ENCODE results near the gene THBS1. TPM values are rescaled to one million over a fixed set of nuclear protein-coding genes. Genes with fewer than 3 reads are reported as not detected.
A peak's percentile ranks its signal among the peaks of the same experiment; 100 is the strongest.

THBS1 gene
- total RNA-seq, 1 donor from 2014 or later = 154 TPM

DNA sequence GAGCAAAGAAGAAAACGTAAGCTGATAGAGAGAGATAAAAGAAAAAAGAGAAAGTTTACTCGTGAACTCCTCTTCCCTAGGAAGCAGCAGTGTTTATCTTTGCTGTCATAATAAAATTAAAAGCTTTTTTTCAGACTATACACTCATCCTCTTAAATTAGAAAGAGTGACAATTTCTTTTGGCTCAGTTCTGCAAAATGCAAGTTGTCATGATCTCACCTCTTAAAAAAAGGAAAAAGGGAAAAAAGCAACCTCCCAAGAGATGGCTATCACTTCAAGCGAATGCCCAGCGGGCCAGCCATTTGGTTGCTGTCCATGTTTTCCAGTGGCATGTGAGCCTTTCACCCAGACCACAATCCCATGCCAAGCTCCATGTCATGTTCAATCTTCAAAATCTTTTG is 7.0 kb upstream of the THBS1 start:
- no peak for DNase-seq (ENCODE audit: low spot score)

DNA sequence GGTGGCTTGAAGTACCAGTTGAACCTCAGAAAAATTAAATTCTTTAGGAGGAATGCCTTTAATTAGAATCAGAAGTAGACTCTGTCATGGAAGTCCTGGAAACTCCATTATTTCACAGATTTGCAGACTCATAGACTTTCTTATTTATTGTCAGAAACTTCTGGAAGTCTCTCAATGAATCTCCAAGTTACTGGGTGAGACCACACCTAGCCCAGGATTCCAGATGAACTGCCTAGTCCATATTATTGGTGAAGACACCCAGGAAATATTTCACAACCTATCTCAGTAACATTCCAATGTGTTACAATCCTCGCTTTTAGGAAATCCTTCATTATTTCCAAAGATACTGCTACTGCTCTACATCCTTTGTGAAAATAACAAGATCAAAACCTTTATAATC is 6.5 kb upstream of the THBS1 start:
- DNase-seq (ENCODE audit: low spot score) = no peak

DNA sequence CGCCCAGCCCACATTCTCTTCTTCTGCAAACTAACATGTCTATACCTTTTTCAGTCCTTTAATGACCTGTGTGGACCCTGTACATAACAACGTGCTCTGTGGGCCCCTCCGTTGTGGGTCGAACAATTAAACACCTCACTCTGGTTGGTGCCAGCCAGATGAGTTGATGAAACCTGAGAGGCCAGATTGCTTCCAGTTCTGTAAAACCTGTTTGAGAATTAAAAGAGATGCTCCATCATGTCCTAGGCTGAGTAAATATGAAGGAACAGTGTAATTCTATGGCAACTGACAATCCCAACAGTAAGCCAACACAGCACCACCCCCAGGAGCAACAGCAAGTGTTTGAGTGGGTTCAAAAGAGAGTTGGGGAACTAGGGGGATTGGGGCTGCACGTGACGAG is 5.7 kb upstream of the THBS1 start:
- DNase-seq (ENCODE audit: low spot score) = no peak

DNA sequence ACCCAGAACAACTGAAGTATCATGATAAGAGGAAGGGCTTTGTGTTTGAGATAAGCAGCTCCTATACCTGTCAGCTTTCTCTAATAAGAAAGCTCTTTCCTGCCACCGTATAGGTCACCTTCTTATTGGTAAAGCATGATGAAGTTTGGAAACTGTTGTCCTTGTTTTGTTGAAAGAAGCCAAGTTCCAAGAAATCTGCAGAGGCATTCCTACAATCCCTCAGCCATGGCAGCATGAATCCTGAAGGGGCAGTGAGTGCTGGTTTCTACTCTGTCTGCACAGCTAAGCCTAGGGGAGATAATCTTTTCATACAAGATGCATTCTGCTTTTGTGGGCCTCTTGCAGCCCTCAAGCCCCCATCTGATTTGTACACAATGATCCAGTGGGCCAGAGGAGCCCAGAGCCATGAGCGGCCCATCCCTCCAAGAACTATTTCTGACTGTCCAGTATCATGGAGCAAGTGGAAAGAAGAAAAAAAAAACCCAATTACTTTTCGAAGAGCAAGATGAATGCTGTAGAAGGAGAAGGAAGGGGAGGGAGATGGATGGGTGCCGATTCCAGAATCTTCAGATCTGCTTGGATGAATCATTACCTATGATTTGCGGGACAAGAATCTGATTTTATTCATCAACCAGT is 1.9 kb upstream of the THBS1 start:
- no peak for DNase-seq (ENCODE audit: low spot score)

DNA sequence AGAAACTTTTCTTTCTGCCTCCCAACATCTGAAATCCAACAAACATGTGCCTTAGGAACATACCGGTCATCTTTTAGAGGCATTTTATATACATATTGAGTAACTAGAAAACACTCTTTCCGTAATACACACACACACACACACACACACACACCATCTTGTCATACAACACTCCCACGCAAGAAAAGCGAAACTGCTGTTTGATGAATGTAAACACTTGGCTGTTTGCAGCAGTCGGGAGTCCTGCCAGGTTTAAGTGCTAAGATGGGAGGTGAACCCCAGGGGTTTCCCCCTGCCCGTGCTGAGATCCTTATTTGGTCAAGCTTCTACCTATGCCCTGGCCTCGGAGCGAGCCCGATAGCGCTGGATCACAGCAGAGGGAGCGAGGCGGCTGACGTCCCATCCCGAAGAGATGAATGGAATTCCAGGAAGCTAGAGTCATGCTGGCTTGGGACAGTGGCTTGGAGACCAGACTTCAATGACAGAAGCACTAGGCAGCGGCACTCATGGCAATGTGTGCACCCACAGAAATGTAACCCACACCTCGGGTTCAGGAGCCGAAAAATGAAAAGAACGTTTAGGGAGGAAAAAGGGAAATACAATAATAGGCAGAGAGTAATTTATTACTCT is 1.3 kb upstream of the THBS1 start:
- DNase-seq (ENCODE audit: low spot score) = peak; percentile 67

DNA sequence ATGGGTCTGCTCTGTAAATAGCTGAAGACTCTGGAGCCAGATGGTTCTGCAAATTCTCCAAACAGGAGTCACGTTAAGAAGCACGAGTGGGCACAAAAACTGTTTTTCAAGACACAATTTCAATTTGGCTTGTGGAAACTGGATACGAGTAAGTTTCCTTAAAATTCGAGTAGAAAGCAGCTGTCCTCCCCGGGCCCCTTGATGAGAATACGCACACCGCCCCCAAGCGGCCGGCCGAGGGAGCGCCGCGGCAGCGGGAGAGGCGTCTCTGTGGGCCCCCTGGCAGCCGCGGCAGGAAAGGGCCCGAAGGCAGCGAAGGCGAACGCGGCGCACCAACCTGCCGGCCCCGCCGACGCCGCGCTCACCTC is 778 bp upstream of the THBS1 start:
- DNase-seq (ENCODE audit: low spot score) = peak; percentile 96

DNA sequence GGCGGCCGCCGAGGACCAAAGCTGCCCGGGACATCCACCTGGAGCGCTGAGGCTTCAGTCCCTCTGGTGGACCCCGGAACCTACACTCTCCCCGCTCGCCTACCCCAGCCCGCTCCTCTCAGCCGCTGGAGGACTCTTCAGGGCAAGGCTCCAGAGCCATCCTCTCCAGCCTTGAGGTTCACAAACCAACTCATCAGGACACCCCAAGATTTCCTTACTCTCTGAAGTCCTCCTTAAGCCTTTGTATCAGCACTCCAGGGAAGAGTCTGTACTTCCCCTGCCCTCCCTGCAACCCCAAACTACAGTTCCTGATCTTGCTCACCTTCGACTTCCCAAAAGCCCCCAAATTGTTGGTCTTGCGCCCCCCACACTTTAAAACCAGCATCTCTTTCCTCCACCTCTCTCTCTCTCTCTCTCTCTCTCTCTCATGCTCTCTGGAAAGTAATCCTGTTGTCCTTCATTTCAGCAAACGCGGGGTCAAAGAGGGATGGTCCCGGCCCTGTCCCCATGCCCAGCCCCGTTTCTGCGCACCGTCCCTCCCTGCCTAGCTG is 438 bp downstream of the THBS1 start:
- no peak for DNase-seq (ENCODE audit: low spot score)

DNA sequence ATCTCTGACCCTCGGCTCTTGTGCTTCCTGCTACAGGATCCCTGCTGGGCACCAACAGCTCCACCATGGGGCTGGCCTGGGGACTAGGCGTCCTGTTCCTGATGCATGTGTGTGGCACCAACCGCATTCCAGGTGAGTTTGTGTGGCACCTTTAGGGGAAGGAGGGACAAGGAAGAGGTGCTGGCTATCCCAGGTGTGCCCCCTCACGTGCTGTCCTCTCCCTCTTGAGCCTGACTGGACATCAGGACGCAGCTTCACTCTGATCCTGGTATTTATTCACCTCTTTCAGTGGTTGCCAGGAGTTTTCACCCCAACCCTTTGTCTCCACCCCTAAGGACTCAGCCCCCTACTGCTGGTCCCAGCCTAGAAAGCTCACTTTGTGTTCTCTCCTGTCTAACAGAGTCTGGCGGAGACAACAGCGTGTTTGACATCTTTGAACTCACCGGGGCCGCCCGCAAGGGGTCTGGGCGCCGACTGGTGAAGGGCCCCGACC is 960 bp downstream of the THBS1 start:
- peak; percentile 80 for DNase-seq (ENCODE audit: low spot score)

DNA sequence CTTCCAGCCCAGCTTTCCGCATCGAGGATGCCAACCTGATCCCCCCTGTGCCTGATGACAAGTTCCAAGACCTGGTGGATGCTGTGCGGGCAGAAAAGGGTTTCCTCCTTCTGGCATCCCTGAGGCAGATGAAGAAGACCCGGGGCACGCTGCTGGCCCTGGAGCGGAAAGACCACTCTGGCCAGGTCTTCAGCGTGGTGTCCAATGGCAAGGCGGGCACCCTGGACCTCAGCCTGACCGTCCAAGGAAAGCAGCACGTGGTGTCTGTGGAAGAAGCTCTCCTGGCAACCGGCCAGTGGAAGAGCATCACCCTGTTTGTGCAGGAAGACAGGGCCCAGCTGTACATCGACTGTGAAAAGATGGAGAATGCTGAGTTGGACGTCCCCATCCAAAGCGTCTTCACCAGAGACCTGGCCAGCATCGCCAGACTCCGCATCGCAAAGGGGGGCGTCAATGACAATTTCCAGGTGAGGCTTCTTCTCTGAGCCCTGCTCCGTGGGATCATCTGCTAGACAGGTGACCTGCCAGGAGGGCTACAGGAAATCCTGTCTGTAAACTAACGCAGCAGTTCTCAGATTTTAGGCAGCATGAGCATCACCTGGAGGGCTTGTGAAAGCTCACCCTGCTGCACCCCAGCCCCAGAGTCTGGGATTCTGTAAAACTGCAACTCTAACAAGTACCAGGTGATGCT is 1.6 kb downstream of the THBS1 start:
- DNase-seq (ENCODE audit: low spot score) = no peak

DNA sequence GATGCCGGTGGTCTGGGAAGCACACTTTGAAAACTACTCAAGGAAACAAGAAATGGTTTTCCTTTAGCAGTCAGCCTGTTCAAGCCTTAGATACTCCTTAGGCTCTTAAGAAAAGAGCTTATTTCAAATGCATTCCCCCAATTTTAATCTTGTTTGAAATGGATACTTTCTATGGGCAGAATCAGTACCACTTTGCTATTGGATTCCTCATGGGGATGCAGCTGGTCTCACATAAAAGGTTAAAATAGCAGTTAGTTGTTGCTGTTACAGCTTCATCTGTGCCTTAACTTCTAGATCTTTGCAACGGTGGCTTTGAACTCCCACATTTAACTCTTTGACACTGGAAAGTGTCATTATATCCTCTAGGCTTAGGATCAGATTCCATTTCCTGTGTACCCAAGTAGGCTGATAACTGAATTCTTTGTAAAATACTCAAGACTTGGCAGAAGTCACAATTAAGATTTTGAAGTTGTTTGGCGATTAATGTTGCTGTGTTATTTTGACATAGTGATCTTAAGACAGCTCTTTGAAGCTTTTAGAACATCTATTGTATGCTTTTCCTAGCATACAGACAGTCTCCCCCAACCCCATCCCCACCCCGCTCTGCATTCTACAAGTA is 2.2 kb downstream of the THBS1 start:
- DNase-seq (ENCODE audit: low spot score) = no peak

DNA sequence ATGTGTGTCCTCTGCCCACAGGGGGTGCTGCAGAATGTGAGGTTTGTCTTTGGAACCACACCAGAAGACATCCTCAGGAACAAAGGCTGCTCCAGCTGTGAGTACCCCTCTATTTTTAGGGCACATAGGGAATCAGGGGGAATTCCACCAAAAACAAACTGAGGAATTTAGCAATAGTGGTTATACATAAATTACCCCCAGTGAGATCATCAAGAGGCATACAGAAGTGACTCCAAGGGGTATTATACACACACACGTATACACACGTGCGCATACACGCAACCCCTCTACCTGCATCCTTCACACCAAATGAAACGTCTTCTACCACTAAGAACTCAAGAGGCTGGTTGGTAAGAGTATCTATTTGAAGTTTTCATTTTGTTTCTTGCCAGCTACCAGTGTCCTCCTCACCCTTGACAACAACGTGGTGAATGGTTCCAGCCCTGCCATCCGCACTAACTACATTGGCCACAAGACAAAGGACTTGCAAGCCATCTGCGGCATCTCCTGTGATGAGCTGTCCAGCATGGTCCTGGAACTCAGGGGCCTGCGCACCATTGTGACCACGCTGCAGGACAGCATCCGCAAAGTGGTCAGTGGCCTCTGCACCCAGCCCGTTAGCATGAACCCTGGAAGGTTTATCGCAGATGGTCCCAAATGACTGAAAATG is 2.9 kb downstream of the THBS1 start:
- no peak for DNase-seq (ENCODE audit: low spot score)

DNA sequence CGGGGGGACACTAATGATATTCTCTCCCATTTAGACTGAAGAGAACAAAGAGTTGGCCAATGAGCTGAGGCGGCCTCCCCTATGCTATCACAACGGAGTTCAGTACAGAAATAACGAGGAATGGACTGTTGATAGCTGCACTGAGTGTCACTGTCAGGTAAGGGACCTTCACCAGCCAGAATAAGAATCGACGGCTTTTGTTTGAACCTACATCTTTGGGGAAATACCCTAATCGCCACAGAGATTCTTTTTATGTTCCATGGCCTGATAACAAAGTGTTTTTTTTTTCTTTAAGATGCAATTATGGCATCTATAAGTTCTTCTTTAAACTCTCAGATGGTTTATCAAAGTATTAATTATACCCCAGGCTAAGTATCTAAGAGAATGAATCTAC is 3.4 kb downstream of the THBS1 start:
- DNase-seq (ENCODE audit: low spot score) = no peak

DNA sequence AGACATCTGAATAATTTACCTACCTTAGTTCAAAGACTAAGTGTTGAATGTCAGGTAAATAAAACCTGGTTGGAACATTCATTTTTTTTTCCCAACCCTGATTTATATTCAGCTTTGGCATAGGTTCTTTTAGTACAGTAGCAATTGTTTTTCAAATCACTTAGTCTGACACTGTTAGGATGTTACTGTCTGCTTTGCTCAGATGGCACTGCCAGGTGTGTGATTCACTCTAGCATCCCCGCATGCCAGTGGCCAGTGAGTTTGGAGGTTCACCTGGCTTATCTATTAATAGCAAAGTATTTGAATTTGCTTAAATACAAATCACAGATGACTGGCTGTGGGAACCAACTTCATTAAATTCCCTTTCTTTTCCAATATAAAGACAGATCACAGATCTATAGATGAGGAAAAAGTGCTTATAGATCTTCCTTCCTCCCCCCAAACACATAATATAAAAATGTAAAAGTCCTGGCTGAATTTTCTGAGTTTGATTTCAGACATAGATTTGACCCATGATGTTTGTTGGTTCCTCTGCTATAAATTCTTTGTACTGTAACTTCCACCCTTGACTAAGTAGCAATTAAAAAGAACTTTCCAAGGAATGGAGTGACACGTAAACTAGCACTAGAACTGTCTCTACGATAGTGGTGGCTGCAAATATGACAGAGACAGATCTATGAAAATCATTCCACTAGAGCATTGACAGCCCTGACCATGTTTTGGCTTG is 3.9 kb downstream of the THBS1 start:
- DNase-seq (ENCODE audit: low spot score) = no peak

DNA sequence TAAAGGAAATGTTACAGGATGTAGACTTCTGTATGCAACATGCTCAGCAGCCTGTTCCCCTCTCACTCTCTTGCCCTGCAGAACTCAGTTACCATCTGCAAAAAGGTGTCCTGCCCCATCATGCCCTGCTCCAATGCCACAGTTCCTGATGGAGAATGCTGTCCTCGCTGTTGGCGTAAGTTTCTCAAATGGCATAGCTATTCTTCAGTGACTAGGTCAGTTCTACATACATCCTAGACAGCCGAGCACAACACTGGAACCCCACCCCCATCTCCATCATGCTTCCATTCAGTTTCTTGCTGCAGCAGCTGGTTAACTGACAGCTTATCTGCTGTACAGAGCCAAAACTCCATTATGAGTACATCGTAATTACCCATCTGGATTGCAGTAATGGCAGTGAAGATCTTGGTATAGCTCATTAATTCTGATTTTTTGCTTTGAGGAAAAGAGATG is 4.5 kb downstream of the THBS1 start:
- no peak for DNase-seq (ENCODE audit: low spot score)

DNA sequence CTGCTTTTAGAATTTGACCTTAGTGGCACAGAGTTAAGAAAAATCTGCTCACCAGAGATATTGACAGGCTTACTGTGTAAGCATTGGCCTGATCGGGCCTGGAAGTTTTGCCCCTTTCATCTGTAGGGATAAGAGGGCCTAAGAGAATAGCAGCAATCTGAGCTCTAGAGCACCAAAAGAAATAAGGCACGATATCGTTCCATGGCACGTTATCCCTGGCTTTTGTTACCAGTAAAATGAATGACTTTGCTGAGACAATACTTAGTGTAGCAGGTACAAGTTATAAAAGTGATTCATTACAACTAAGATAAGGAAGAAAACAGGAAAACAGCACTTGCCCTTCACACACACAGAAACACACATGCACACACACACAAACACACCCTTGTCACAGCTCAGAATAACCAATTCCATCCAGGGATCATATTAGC is 5.0 kb downstream of the THBS1 start:
- no peak for DNase-seq (ENCODE audit: low spot score)

DNA sequence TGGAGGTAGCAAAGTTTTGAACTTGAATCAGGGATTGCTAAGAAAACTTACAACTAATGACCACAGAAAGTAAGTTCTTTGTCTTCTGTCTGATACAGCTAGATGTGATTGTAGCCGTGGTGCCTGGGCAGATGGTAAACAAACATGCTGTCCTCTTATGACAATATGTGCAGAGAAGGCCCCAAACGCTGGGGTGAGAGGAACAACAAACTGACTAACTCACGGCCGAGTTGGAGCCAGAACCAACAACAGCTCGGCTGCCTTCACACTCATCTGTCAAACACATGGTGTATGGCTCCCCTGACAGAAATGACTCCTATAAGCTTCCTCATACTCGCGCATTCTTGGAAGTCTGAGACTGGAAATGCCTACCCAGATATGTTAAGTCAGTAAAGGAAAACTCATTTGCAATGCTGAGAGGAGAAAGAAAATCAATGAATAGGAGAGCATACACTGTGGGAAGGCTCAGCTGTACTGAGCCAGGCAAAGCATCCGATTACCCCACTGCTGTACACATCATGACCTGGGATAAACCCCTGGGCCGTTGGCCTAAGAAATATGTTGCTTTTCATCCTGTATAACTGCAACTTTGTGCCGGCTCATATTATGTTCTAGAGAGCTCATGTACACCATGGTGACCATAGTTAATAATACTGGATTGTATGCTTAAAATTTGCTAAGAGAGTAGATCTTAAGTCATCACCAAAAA is 5.7 kb downstream of the THBS1 start:
- no peak for DNase-seq (ENCODE audit: low spot score)

DNA sequence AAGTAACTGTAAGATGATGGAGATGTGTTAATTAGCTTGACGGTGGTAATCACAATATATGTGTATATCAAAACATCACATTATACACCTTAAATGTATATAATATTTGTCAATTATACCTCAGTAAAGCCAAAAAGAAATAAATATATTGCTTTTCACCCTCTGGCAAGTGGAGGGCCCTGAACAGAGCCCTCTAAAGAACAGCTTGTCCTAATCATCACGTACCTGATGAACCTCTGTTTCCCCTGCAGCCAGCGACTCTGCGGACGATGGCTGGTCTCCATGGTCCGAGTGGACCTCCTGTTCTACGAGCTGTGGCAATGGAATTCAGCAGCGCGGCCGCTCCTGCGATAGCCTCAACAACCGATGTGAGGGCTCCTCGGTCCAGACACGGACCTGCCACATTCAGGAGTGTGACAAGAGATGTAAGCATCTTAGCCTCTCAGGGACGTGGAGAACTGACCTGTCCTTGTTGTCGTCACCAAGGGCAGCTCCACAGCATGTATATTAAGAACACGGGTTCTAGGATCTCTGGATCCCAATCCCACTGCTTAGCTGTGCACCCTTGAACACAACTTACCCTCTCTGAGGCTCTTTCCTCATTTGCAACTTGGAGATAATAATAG is 6.3 kb downstream of the THBS1 start:
- DNase-seq (ENCODE audit: low spot score) = no peak

DNA sequence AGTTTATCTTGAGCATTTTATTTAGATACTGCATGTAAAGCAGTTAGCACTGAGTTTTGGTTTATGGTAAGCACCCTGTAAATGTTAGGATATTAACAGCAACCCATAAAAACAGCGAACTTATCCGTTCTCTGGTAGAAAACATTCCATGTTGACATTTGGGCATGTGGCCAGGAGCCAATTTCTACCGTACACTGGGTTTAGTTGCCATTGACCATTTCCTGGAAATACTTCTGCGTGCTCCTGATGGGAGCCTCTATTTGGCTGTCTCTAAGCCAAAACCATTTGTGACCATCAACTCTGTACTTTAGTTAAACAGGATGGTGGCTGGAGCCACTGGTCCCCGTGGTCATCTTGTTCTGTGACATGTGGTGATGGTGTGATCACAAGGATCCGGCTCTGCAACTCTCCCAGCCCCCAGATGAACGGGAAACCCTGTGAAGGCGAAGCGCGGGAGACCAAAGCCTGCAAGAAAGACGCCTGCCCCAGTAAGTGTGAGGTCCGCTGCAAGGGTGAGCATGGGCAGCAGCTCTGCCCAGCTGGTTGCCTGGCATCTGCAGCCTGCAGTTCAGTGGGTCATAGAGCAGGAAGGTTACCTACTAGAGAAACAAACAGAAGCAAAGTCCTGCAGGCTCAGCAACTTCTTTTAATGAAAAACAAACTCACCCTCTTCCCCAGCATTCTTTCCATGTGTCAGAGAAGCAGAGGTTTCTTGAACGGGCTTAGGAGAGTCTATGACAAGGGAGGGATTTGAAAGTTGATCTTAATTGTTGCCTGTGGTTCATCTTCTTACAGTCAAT is 7.1 kb downstream of the THBS1 start:
- no peak for DNase-seq (ENCODE audit: low spot score)

DNA sequence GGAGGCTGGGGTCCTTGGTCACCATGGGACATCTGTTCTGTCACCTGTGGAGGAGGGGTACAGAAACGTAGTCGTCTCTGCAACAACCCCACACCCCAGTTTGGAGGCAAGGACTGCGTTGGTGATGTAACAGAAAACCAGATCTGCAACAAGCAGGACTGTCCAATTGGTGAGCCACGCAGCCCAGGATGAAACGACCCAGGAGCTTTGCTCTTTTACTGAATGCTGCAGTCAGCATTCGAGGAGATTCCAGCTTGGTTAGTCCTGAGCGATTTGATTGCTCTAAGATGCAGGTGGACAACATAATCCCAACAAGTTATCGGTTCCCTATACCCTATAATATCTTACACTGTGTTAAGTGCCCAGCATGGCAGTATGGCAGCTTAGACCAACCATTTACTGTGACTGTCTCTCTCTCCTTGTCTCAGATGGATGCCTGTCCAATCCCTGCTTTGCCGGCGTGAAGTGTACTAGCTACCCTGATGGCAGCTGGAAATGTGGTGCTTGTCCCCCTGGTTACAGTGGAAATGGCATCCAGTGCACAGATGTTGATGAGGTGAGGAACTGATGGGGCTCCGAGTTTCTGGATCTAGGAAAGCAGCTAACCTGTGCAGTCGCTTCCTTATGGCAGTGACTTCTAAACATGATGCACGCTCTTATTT is 7.8 kb downstream of the THBS1 start:
- DNase-seq (ENCODE audit: low spot score) = no peak

All from ureter (tissue), 1 donor.